Neural crest cell (in vitro differentiated cells): ENCODE measurements around the gene VAMP8. TPM values are rescaled to one million over a fixed set of nuclear protein-coding genes. Genes with fewer than 3 reads are reported as not detected.

Experiments
- DNase-seq: peaks from one replicate; pipeline ENCODE4 v3.0.0; 2021; ENCODE audit warnings: low read depth, mixed read lengths, low spot score
- H3K27ac Mint-ChIP-seq: one replicate; pipeline ENCODE4 v1.8.0; 2021; ENCODE audit warnings: mild to moderate bottlenecking, mixed read lengths; ENCODE audit not compliant: unreplicated experiment
- H3K27me3 Mint-ChIP-seq: 2 replicates; pipeline ENCODE4 v1.8.0; 2021; ENCODE audit warnings: low read depth, mild to moderate bottlenecking, mixed read lengths
- H3K36me3 Mint-ChIP-seq: 2 replicates; pipeline ENCODE4 v1.8.0; 2021; ENCODE audit warnings: low read depth, mild to moderate bottlenecking, mixed read lengths
- H3K4me1 Mint-ChIP-seq: 2 replicates; pipeline ENCODE4 v1.8.0; 2021; ENCODE audit warnings: mixed read lengths
- H3K4me3 Mint-ChIP-seq: one replicate; pipeline ENCODE4 v1.8.0; 2021; ENCODE audit warnings: mild to moderate bottlenecking, mixed read lengths
- H3K9me3 Mint-ChIP-seq: 2 replicates; pipeline ENCODE4 v1.8.0; 2021; ENCODE audit warnings: mixed read lengths
- total RNA-seq: library from RNA; stranded (reverse); gene quantifications from 2 replicates; pipeline ENCODE4 v1.2.1, GENCODE V29; 2021
- TF ChIP-seq, protein P1 (sequence below): fragments of 200-600 bp; sonication (generic); conservative IDR thresholded peaks from 2 replicates; pipeline ENCODE4 v1.5.0; 2021; ENCODE audit warnings: antibody characterized with exemption, mild to moderate bottlenecking

Gene VAMP8
- total RNA-seq, 1 donor from 2014 or later = 1.1 TPM

GRCh38 chr2:85534099-85534498 is 43.3 kb upstream of the VAMP8 start:
- H3K27me3 Mint-ChIP-seq = peaks cover 2% of the 10 kb centered on the region
- no peak overlapping the region for H3K27ac Mint-ChIP-seq
- TF ChIP-seq, protein P1, sequence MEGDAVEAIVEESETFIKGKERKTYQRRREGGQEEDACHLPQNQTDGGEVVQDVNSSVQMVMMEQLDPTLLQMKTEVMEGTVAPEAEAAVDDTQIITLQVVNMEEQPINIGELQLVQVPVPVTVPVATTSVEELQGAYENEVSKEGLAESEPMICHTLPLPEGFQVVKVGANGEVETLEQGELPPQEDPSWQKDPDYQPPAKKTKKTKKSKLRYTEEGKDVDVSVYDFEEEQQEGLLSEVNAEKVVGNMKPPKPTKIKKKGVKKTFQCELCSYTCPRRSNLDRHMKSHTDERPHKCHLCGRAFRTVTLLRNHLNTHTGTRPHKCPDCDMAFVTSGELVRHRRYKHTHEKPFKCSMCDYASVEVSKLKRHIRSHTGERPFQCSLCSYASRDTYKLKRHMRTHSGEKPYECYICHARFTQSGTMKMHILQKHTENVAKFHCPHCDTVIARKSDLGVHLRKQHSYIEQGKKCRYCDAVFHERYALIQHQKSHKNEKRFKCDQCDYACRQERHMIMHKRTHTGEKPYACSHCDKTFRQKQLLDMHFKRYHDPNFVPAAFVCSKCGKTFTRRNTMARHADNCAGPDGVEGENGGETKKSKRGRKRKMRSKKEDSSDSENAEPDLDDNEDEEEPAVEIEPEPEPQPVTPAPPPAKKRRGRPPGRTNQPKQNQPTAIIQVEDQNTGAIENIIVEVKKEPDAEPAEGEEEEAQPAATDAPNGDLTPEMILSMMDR = no peak
- H3K4me1 Mint-ChIP-seq = peaks cover 21% of the 10 kb centered on the region
- peaks cover 4% of the 10 kb centered on the region for H3K9me3 Mint-ChIP-seq
- no peak overlapping the region for H3K4me3 Mint-ChIP-seq
- H3K36me3 Mint-ChIP-seq = peaks cover 1% of the 10 kb centered on the region
- DNase-seq = no peak

GRCh38 chr2:85534881-85535280 is 42.5 kb upstream of the VAMP8 start:
- TF ChIP-seq, protein P1 = no peak
- peaks cover 22% of the 10 kb centered on the region for H3K4me1 Mint-ChIP-seq
- H3K4me3 Mint-ChIP-seq = peak overlapping the region; percentile 6
- H3K36me3 Mint-ChIP-seq = peaks cover 4% of the 10 kb centered on the region
- H3K9me3 Mint-ChIP-seq = peaks cover 3% of the 10 kb centered on the region
- DNase-seq = no peak
- H3K27me3 Mint-ChIP-seq = peaks cover 2% of the 10 kb centered on the region
- H3K27ac Mint-ChIP-seq = no peak overlapping the region

DNA sequence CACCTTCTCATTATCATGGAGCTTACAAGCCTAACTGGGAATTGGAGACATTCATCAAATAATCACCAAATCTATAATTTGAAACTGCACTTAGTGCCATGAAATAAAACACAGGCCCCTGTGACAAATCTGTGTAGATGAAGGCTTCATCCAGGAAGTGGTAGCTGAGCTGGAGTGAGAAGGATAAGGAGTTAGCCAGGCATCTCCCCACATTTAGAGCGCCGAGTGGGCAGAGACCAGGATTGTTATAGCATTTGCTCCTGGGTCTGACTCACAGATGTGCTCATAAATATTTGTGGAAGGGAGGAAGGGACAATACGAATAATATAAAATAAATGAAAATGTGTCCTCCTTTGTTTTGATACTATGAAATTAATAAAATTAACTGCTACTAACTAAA is 40.9 kb upstream of the VAMP8 start:
- Mint-ChIP-seq H3K4me3 (peak overlapping the region; percentile 95), H3K27ac (peak overlapping the region; percentile 86), H3K9me3 (no peaks in the 10 kb centered on the region), H3K4me1 (peaks cover 38% of the 10 kb centered on the region), H3K36me3 (peaks cover 17% of the 10 kb centered on the region), H3K27me3 (peaks cover 2% of the 10 kb centered on the region)
- TF ChIP-seq, protein P1 = no peak
- no peak for DNase-seq

GRCh38 chr2:85537600-85538506 is 39.5 kb upstream of the VAMP8 start:
- Mint-ChIP-seq H3K9me3 (no peaks in the 10 kb centered on the region), H3K36me3 (peaks cover 31% of the 10 kb centered on the region), H3K4me1 (peaks cover 52% of the 10 kb centered on the region), H3K4me3 (peak overlapping the region; percentile 95), H3K27me3 (peaks cover 2% of the 10 kb centered on the region), H3K27ac (peak overlapping the region; percentile 100)
- DNase-seq = peak; percentile 52
- TF ChIP-seq, protein P1 = no peak

GRCh38 chr2:85538507-85539360 is 38.7 kb upstream of the VAMP8 start, which contains the start of gene MAT2A:
MAT2A (plus strand) TSS chr2:85539168; CDS start chr2:85539288, 120 bp downstream.
- DNase-seq = peak; percentile 99
- Mint-ChIP-seq H3K36me3 (peaks cover 37% of the 10 kb centered on the region), H3K4me3 (peak within 1 kb of the TSS; percentile 95), H3K4me1 (peaks cover 58% of the 10 kb centered on the region), H3K27me3 (peaks cover 2% of the 10 kb centered on the region), H3K27ac (peak within 1 kb of the TSS; percentile 100), H3K9me3 (no peaks in the 10 kb centered on the region)
- TF ChIP-seq, protein P1 = peak; percentile 73
